Fibroblast of skin of right quadriceps (primary cell): ENCODE data around the gene EHD4.
A peak's percentile ranks its signal among the peaks of the same experiment; 100 is the strongest.

Source experiments
- DNase-seq: peaks from one replicate; pipeline ENCODE4 v3.0.0-alpha.2; 2013

EHD4 gene

GRCh38 chr15:41955100-41955499 lies 17.3 kb downstream of the EHD4 start:
- DNase-seq = no peak

- DNase-seq = no peak
Observed at GRCh38 chr15:41954036-41954435, 18.3 kb downstream of the EHD4 start.

- no peak for DNase-seq
Observed at GRCh38 chr15:41952013-41952563, 20.3 kb downstream of the EHD4 start.

GRCh38 chr15:41951571-41951970 lies 20.8 kb downstream of the EHD4 start:
- no peak for DNase-seq

- DNase-seq = no peak
Observed at GRCh38 chr15:41950489-41950888, 21.9 kb downstream of the EHD4 start.

- no peak for DNase-seq
Observed at GRCh38 chr15:41950127-41950483, 22.3 kb downstream of the EHD4 start.

- DNase-seq = no peak
Observed at GRCh38 chr15:41949401-41950126, 22.8 kb downstream of the EHD4 start.

GRCh38 chr15:41948490-41948889 lies 23.9 kb downstream of the EHD4 start:
- no peak for DNase-seq

- DNase-seq = no peak
Observed at GRCh38 chr15:41946970-41947369, 25.4 kb downstream of the EHD4 start.

- DNase-seq = no peak
Observed at GRCh38 chr15:41945731-41946130, 26.6 kb downstream of the EHD4 start.

GRCh38 chr15:41945221-41945620 lies 27.1 kb downstream of the EHD4 start:
- no peak for DNase-seq

GRCh38 chr15:41944313-41944940 lies 27.9 kb downstream of the EHD4 start:
- peak; percentile 95 for DNase-seq

GRCh38 chr15:41943543-41944312 lies 28.6 kb downstream of the EHD4 start:
- no peak for DNase-seq

GRCh38 chr15:41942886-41943285 lies 29.5 kb downstream of the EHD4 start:
- no peak for DNase-seq

- no peak for DNase-seq
Observed at GRCh38 chr15:41941644-41942415, 30.5 kb downstream of the EHD4 start.

GRCh38 chr15:41940441-41940857 lies 31.9 kb downstream of the EHD4 start:
- DNase-seq = peak; percentile 91

- DNase-seq = no peak
Observed at GRCh38 chr15:41939986-41940385, 32.4 kb downstream of the EHD4 start.

- DNase-seq = no peak
Observed at GRCh38 chr15:41937568-41937923, 34.8 kb downstream of the EHD4 start.

- no peak for DNase-seq
Observed at GRCh38 chr15:41936649-41937567, 35.4 kb downstream of the EHD4 start.

- no peak for DNase-seq
Observed at GRCh38 chr15:41936155-41936554, 36.2 kb downstream of the EHD4 start.

GRCh38 chr15:41935566-41936020 lies 36.8 kb downstream of the EHD4 start:
- no peak for DNase-seq

- peak; percentile 38 for DNase-seq
Observed at GRCh38 chr15:41934843-41935242, 37.5 kb downstream of the EHD4 start.
